HG03378 (cell line): ENCODE measurements around the gene IRF2BPL.
A peak's percentile ranks its signal among the peaks of the same experiment; 100 is the strongest.

ENCODE experiments used
- ATAC-seq: cut with Tn5 transposase; IDR thresholded peaks from one replicate; pipeline ENCODE4 v1.9.1; 2021; ENCODE audit warnings: mild to moderate bottlenecking, moderate library complexity; ENCODE audit not compliant: unreplicated experiment

IRF2BPL gene

DNA sequence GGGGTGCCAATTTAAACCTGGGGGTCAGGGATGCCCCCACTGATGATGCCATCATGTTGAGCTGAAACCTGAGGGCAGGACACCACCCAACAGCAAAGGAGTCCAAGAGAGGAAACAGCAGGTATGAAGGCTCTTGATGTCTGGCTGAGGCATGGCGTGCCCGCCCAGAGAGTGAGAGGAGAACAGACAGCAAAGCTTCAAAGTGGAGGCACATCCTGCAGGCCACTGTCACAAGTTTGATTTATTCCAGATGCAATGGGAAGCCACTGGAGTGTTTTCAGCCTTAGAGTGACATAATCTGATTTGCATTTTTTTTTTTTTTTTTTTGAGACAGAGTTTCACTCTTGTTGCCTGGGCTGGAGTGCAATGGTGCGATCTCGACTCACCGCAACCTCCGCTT lies 34.8 kb downstream of the IRF2BPL start:
- no peak for ATAC-seq

DNA sequence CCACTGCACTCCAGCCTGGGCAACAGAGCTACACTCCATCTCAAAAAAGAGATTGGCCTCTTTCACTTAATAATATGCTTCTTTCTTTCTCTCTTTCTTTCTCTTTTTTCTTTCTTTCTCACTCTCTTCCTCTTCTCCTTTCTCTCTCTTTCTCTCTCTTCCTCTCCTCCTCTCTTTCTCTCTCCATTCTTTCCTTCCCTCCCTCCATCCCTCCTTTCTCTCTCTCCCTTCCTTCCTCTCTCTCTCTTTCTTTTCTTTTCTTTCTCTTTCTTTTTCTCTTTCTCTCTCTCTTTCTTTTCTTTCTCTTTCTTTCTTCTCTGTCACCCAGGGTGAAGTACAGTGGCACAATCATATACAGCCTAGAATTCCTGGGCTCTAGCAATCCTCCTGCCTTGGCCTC lies 38.4 kb downstream of the IRF2BPL start:
- no peak for ATAC-seq

DNA sequence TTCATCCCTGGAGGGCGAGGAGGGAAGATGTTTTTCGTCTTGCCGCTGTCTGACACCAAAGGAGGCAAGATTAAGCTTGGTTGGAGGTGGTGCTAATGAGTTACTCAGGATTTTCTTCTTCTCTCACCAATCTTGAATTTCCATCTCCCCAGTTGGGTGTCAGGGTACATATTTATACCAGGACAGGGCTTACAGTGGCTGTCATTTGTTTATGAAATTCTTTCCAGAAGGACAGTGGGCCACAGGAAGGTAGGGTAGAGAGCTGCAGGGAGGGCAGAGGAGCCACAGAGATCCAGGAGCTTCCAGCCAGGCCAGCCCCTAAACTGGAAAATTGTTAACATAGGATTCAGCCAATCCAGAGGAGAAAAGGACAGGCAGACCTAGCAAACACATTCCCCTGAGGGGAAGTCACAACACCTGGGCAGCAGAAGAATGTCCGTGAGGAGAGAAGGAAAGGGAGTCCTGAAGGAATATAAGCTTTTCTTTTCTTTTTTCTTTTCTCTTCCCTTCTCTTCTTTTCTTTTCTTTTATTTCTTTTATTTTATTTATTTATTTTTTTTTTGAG lies 40.5 kb downstream of the IRF2BPL start:
- ATAC-seq, result no peak

DNA sequence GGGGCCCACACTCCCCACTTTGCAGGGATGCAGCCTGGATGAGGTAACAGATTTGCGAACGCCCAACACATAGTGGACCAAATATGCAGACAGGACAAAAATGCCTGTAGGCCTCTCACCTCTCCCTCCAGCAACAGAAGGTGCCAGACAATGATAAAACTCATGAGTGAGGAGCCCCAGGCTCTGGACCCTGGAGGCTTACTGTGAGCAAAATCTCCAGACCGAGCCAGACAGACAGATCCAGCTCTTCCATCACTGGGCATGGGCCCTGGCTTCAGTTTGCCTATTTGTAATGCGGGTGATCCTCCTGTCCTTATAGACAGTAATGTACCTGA lies 42.3 kb downstream of the IRF2BPL start:
- no peak for ATAC-seq

DNA sequence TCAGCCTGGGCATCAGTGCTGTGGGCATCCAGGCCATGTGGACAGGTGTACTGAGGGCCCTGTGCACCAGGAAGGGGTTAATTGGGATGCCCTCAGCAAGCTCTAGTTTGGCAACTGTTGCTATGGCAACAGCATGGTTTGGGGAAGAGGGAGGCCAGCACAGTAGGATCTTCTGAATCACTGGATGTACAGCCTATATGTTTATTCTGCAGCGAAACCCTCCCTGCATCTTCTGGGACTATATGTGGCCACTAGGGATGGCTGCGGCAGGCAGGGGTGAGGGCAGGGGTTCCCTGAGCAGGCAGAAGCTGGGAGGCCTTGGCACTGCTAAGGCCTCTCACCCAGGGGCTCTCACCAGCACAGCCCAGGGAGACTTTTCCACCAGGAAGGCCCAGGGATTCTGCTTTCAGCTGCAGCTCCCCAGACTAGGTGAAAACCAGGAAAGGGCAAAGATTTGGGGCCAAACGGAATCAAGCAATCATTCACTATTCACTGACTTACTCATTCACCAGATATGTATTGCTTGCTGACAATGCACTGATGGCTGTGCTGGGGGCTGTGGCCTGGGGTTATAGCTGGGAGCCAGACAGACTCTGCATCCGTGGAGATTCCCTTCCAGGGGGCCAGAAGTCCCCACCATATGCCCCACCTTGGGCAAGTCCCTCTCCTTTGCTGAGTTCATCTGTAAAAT lies 42.8 kb downstream of the IRF2BPL start:
- no peak for ATAC-seq

DNA sequence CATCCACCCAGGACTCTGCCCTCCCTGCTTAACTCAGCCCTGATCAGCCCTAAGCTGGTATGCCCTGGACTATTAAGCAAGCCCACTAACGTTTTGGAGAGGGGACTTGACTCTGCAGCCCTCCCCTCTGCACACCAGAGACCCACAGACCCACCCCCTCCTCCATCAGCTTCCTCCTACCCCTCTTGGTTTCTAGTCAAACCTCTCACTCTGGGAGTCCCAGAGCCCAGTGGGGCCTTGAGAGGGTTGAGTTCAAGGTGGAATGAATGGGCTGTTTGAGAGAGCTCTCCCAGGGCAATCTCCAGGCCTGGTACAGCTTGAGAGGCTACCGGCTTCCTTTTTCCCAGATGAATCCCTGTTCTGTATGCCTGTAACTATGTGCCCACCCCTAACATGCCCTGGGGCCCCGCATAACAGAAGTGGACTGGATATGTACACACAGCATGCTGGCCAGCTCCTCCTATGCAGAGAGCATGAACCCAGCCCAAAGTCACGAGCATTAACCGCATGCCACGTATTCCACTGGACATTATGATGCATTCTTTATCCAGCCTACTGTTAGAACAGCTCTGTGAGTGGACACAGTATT lies 43.6 kb downstream of the IRF2BPL start:
- no peak for ATAC-seq

DNA sequence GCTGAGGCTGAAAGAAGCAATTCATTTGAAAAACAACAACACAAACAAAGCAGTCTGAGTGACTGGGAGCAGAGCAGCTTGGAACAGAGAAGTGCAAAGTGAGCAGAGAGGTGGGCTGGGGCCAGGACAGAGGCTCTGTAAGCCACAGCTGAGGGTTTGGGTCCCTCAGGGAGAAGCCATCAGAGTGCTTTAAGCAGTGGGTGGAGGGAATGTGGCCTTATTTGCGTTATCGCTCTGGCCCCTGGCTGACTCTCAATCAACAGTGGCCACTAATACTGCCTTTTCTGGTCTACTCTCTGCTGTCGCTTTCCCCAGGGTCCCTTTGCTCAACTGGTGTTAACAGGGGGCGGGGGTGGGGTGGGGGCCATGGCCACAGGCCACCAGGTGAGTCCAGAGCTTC lies 44.2 kb downstream of the IRF2BPL start:
- no peak for ATAC-seq

DNA sequence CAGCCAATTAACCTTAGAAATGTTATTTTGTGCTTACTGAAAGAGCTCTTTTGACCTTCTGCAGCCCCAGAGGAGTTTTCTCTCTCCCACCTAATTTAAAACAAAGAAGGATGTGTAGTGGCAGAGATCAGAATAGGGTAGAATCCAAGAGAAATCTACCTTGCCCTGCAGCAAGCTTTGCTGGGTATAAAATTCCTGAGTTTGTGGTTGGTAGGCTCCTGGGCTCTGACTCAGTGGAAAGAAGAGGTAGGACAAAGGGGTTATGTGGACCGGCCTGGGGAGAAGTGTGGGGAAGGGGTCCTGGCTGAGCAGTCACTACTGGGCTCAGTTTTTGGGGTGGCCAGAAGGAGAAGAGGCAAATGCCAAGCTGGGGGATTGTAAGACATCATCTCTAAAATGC lies 46.8 kb downstream of the IRF2BPL start:
- ATAC-seq, result no peak

DNA sequence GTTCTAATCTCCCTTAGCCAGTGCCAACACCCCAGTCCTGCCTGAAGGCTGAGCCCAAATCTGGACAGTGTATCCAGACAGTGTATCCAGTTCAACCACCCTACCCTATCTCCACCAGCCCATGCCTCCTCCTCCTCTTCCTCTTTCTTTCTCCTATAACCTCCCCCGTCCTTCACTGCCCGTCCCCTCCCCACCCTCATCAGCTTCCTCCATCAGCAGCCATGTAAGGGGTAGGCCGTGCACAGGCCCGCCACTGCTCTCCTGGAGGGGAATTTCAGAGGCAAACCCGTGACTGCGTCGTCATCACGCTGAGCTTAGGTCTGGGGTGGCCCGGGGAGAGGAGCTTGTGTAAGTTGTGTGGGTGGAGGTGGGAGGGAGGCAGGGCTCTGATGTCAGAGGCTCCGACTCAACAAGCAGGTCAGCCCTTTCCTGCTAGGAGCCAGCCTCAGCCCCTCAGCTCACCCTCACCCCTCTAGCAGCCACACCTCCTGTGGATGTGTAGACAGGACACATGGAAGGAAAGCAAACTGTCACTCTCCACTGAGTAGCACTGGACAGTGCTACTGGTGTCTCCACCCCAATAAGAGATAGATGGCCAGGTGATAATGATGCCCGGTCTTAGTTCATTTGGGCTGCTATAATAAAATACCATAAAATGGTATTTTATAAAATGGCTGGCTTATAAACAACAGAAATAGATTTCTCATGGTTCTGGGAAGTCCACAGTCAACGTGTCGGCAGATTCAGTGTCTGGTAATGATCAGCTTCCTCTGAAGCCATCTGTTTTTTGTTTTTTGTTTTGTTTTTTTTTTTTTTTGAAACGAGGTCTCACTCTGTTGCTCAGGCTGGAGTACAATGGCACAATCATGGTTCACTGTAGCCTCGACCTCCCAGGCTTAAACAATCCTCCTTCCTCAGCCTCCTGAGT lies 50.5 kb downstream of the IRF2BPL start:
- ATAC-seq, result peak; percentile 91

DNA sequence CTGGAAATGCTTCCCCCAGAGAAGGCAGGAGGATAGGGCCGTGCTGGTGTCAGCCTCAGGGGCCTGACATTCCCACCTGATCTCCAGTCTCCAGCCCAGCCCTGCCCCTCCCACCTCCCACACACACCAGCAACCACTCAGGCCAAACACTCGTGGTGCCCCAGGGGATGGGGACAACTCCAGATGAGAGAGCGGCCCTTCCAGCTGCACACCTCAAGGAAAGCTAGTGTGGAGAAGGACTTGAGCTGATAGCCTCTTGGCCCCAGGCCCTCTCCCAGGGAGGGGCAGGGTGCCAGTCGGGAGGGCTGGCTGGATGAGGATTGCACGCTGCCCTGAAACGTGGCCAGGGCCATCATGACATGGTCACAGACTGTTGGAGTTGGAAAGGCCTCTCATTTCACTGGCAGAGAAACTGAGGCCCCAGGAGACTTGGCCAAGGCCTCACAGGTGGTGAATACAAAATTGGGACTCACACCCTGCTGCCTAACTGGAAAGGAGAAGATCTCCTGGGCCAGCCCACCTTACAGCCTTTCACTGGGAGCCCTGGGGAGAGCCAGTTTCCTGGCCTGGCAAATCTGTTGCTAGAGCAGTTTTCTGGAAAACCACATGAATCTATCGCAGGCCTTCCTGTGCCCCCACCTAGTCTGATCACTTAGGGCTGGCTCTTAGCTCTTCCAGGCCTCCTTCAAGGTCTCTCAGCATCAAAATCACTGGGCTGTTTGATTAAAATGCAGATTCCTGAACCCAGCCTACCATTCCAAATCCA lies 52.1 kb downstream of the IRF2BPL start:
- no peak for ATAC-seq

DNA sequence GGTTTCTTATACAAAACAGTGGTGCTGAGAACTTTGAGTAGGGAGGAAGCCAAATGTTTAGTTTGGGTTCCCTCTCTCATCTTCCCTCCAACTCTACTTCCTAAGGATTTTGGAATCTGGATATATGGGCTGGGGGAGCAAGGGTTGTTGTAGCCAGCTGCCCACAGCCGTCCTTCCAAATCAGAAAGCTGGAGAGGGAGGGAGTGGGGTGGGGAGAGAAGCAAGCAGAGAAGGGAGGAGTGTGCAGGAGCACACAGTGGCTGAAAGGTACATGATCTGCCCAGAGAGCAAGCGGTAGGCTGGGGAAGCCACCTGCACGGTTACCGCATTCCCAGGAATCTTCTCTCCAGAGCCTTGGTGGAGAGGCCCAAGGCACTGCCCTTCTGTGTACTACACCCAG lies 52.7 kb downstream of the IRF2BPL start:
- no peak for ATAC-seq

DNA sequence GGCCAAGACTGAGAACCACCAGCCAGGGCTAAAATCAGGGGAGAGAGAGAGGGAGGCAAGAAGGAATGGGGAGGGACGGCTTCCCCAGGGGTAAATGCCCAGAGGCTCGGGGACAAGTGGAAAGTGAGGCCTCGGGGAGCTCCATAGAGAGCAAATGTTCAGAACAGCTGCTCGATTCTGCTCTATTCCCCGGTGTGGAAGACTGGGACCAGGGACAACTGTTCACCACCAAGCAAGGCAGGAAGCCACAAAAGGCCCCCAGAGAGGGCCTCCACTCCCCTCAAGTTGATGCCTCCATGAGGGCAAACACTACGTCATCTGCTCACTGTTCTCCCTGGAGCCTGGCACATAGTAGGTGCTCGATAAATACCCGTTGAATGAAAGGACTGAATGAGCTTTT lies 53.5 kb downstream of the IRF2BPL start:
- ATAC-seq, result no peak
